Smooth muscle cell (in vitro differentiated cells): ENCODE measurements around the gene LRTM1. TPM values are rescaled to one million over a fixed set of nuclear protein-coding genes. Genes with fewer than 3 reads are reported as not detected.

Experiments
- DNase-seq: peaks from one replicate; lab custom pipeline; 2025; ENCODE audit not compliant: unreplicated experiment; lab: John Stamatoyannopoulos, UW
- H2AFZ ChIP-seq: fragments of 200-600 bp; sonication (generic); 2 replicates; pipeline ENCODE4 v1.6.0; 2016; ENCODE audit warnings: antibody characterized with exemption, low read depth, mild to moderate bottlenecking
- H3F3A ChIP-seq: fragments of 200-600 bp; sonication (generic); 2 replicates; pipeline ENCODE4 v1.6.0; 2017; ENCODE audit warnings: antibody characterized with exemption, low read depth
- H3K27ac ChIP-seq: fragments of 200-600 bp; sonication (generic); 2 replicates; pipeline ENCODE4 v1.5.1; 2016; ENCODE audit warnings: low read depth, mild to moderate bottlenecking
- H3K27me3 ChIP-seq: fragments of 200-600 bp; sonication (generic); 2 replicates; pipeline ENCODE4 v1.6.1; 2016; ENCODE audit warnings: low read depth, mild to moderate bottlenecking
- H3K36me3 ChIP-seq: fragments of 200-600 bp; sonication (generic); 2 replicates; pipeline ENCODE4 v1.5.1; 2016; ENCODE audit warnings: low read depth
- H3K4me1 ChIP-seq: fragments of 200-600 bp; sonication (generic); 2 replicates; pipeline ENCODE4 v1.5.1; 2016; ENCODE audit warnings: low read depth
- H3K4me2 ChIP-seq: fragments of 200-600 bp; sonication (generic); 2 replicates; pipeline ENCODE4 v1.6.0; 2016; ENCODE audit warnings: mild to moderate bottlenecking
- H3K4me3 ChIP-seq: fragments of 200-600 bp; sonication (generic); 2 replicates; pipeline ENCODE4 v1.5.1; 2016; ENCODE audit warnings: mild to moderate bottlenecking
- H3K79me2 ChIP-seq: fragments of 200-600 bp; sonication (generic); 2 replicates; pipeline ENCODE4 v1.6.0; 2016; ENCODE audit warnings: low read depth, mild to moderate bottlenecking
- H3K9ac ChIP-seq: fragments of 200-600 bp; sonication (generic); 2 replicates; pipeline ENCODE4 v1.6.0; 2016; ENCODE audit warnings: low read depth
- H3K9me3 ChIP-seq: fragments of 200-600 bp; sonication (generic); replicated peaks from 2 replicates; pipeline ENCODE4 v1.5.1; 2016; ENCODE audit warnings: low read depth
- H4K20me1 ChIP-seq: fragments of 200-600 bp; sonication (generic); 2 replicates; pipeline ENCODE4 v1.6.0; 2016; ENCODE audit warnings: low read depth
- CTCF ChIP-seq: fragments of 200-600 bp; sonication (generic); IDR thresholded peaks from 2 replicates; pipeline ENCODE4 v1.5.1; 2017; ENCODE audit warnings: borderline replicate concordance, mild to moderate bottlenecking, antibody characterized with exemption; ENCODE audit not compliant: insufficient read depth, poor library complexity, severe bottlenecking
- WGBS: methylation state at CpG from one replicate; pipeline ENCODE4 v1.1.7; 2016; ENCODE audit warnings: low lambda C conversion rate; 5-methylcytosine and 5-hydroxymethylcytosine counted together
- polyA plus RNA-seq: library from polyadenylated mRNA; unstranded; fragments of >200 nt; fragmentation: Nextera tagmentation; extraction: Ambion mirVana; gene quantifications from 2 replicates; pipeline ENCODE4 v1.2.1, GENCODE V29; 2016
- total RNA-seq: library from RNA; depleted of rRNA; stranded (reverse); fragments of >200 nt; gene quantifications from 2 replicates; pipeline ENCODE4 v1.2.3, GENCODE V29; 2014

Gene LRTM1
- total and polyA plus RNA-seq, 2 experiments from 2014 or later: not detected

- no peak for DNase-seq
- TF ChIP-seq CTCF: no peak
- WGBS: 49% methylated on average over 7 of the region's 7 CpGs
- Histone ChIP-seq H2AFZ (no peak overlapping the region), H3K4me3 (no peak overlapping the region), H3F3A (peaks cover 8% of the 10 kb centered on the region), H3K4me1 (no peaks in the 10 kb centered on the region), H3K36me3 (no peaks in the 10 kb centered on the region), H3K9me3 (no peaks in the 10 kb centered on the region), H3K79me2 (no peaks in the 10 kb centered on the region), H3K27ac (peak overlapping the region; percentile 58), H3K9ac (no peak overlapping the region), H3K4me2 (peak overlapping the region; percentile 56), H3K27me3 (no peaks in the 10 kb centered on the region), H4K20me1 (no peaks in the 10 kb centered on the region)
These were observed 52.9 kb downstream of the LRTM1 start for GRCh38 chr3:54874816-54875556.

GRCh38 chr3:54873059-54874010, 54.5 kb downstream of the LRTM1 start:
- H3K36me3 ChIP-seq: no peaks in the 10 kb centered on the region
- 82% methylated on average over 8 of the region's 8 CpGs for WGBS
- H3K27me3 ChIP-seq: no peaks in the 10 kb centered on the region
- no peak for TF ChIP-seq CTCF
- no peak for DNase-seq
- no peak overlapping the region for H3K4me2 ChIP-seq
- no peak overlapping the region for H3K4me3 ChIP-seq
- no peak overlapping the region for H2AFZ ChIP-seq
- peak overlapping the region; percentile 36 for H3K27ac ChIP-seq
- no peaks in the 10 kb centered on the region for H3K4me1 ChIP-seq
- peaks cover 8% of the 10 kb centered on the region for H3F3A ChIP-seq
- H3K9ac ChIP-seq: no peak overlapping the region
- no peaks in the 10 kb centered on the region for H3K9me3 ChIP-seq
- H4K20me1 ChIP-seq: no peaks in the 10 kb centered on the region
- H3K79me2 ChIP-seq: no peaks in the 10 kb centered on the region

GRCh38 chr3:54871867-54872266, 56.0 kb downstream of the LRTM1 start:
- no peak overlapping the region for H3K27ac ChIP-seq
- no peak overlapping the region for H2AFZ ChIP-seq
- no peak overlapping the region for H3K4me3 ChIP-seq
- no peak for TF ChIP-seq CTCF
- H3K9ac ChIP-seq: no peak overlapping the region
- no peaks in the 10 kb centered on the region for H3K36me3 ChIP-seq
- no peaks in the 10 kb centered on the region for H3K4me1 ChIP-seq
- no peak overlapping the region for H3K4me2 ChIP-seq
- no peaks in the 10 kb centered on the region for H3K9me3 ChIP-seq
- no peaks in the 10 kb centered on the region for H4K20me1 ChIP-seq
- H3K79me2 ChIP-seq: no peaks in the 10 kb centered on the region
- no peak for DNase-seq
- no peaks in the 10 kb centered on the region for H3K27me3 ChIP-seq
- peaks cover 8% of the 10 kb centered on the region for H3F3A ChIP-seq
- WGBS: 95% methylated on average over 4 of the region's 4 CpGs
